HEK293 (cell line): ENCODE data around the gene ARHGEF35.
"Not testable (repeated sequence)": the region's sequence is repeated elsewhere in the genome, so short reads cannot be mapped to it uniquely, and the experiment has no call there.

Experiments used
- CTCF ChIA-PET: fragments of 350-600 bp; formaldehyde crosslinking; extraction: SDS; loops from one replicate; lab custom pipeline; 2021; ENCODE audit warnings: antibody characterized with exemption; lab: Yijun Ruan, JAX
- POLR2A ChIA-PET: fragments of 300-600 bp; formaldehyde crosslinking; extraction: SDS; loops from one replicate; lab custom pipeline; 2020; ENCODE audit warnings: antibody characterized with exemption, inconsistent platforms; lab: Yijun Ruan, JAX
- H3K27ac ChIP-seq: fragments of 200-500 bp; sonication (Bioruptor generic); 2 replicates; pipeline ENCODE4 v1.5.1; 2014; ENCODE audit warnings: low read depth, low read length, control low read depth, inconsistent platforms; ENCODE audit errors: extremely low read depth
- H3K36me3 ChIP-seq, 2 experiments: fragments of 200-500 bp in 1 of 2; sonication (Bioruptor generic) in 1 of 2; 1 replicate in 1 of 2; 2 replicates in 1 of 2; pipeline ENCODE4 v1.5.1; 2014 to 2017; ENCODE audit warnings: inconsistent platforms in 2 of 2, low read length in 2 of 2; ENCODE audit not compliant: control insufficient read depth in 2 of 2, insufficient read depth in 1 of 2
- H3K4me1 ChIP-seq: fragments of 200-500 bp; sonication (Bioruptor generic); 2 replicates; pipeline ENCODE4 v1.5.1; 2014; ENCODE audit warnings: mild to moderate bottlenecking, low read length, inconsistent platforms; ENCODE audit not compliant: control insufficient read depth, insufficient read depth
- H3K4me3 ChIP-seq: 2 replicates; pipeline ENCODE4 v1.5.1; 2011; ENCODE audit warnings: low read depth, mild to moderate bottlenecking, control low read depth, low read length, moderate library complexity
- H3K9me3 ChIP-seq: fragments of 200-500 bp; sonication (Bioruptor generic); 2 replicates; pipeline ENCODE4 v1.5.1; 2014; ENCODE audit warnings: low read depth, low read length, inconsistent platforms; ENCODE audit not compliant: control insufficient read depth, insufficient read depth
- GLI4 ChIP-seq: fragments of 450-650 bp; formaldehyde crosslinking; IDR thresholded peaks from 2 replicates; pipeline ENCODE4 v1.5.1; 2016; ENCODE audit warnings: missing biosample characterization, missing genetic modification characterization
- HOXD13 ChIP-seq: sonication (generic); formaldehyde crosslinking; IDR thresholded peaks from 2 replicates; pipeline ENCODE4 v1.8.0; 2022; ENCODE audit warnings: missing genetic modification reagents, borderline replicate concordance
- KLF1 ChIP-seq: fragments of 450-650 bp; formaldehyde crosslinking; IDR thresholded peaks from 2 replicates; pipeline ENCODE4 v1.5.1; 2016; ENCODE audit warnings: missing biosample characterization, missing genetic modification characterization
- MYNN ChIP-seq: fragments of 450-650 bp; formaldehyde crosslinking; IDR thresholded peaks from 2 replicates; pipeline ENCODE4 v1.5.1; 2016; ENCODE audit warnings: missing biosample characterization, missing genetic modification characterization, borderline replicate concordance
- PRDM1 ChIP-seq: fragments of 450-650 bp; formaldehyde crosslinking; IDR thresholded peaks from 2 replicates; pipeline ENCODE4; 2016; ENCODE audit warnings: missing biosample characterization, missing genetic modification characterization
- ZBTB49 ChIP-seq: fragments of 450-650 bp; formaldehyde crosslinking; IDR thresholded peaks from 2 replicates; pipeline ENCODE4 v1.5.1; 2016; ENCODE audit warnings: missing biosample characterization, missing genetic modification characterization, low read depth
- ZNF132 ChIP-seq: fragments of 450-650 bp; formaldehyde crosslinking; IDR thresholded peaks from 2 replicates; pipeline ENCODE4 v1.5.1; 2017; ENCODE audit warnings: missing biosample characterization, missing genetic modification characterization, borderline replicate concordance
- ZNF221 ChIP-seq: fragments of 450-650 bp; formaldehyde crosslinking; IDR thresholded peaks from 2 replicates; pipeline ENCODE4 v1.5.1; 2017; ENCODE audit warnings: missing biosample characterization, missing genetic modification characterization, borderline replicate concordance
- ZNF239 ChIP-seq: fragments of 450-650 bp; formaldehyde crosslinking; IDR thresholded peaks from 2 replicates; pipeline ENCODE4 v1.5.1; 2016; ENCODE audit warnings: missing biosample characterization, missing genetic modification characterization
- ZNF654 ChIP-seq: fragments of 450-650 bp; formaldehyde crosslinking; IDR thresholded peaks from 2 replicates; pipeline ENCODE4 v1.5.1; 2016; ENCODE audit warnings: low read depth, missing biosample characterization, missing genetic modification characterization
- ZSCAN23 ChIP-seq: fragments of 450-650 bp; formaldehyde crosslinking; IDR thresholded peaks from 2 replicates; pipeline ENCODE4 v1.5.1; 2016; ENCODE audit warnings: missing biosample characterization, missing genetic modification characterization
- ZSCAN30 ChIP-seq: fragments of 450-650 bp; IDR thresholded peaks from 2 replicates; pipeline ENCODE4 v1.5.1; 2018; ENCODE audit warnings: missing biosample characterization, mild to moderate bottlenecking, missing genetic modification characterization, moderate library complexity
- TF ChIP-seq, protein P1 (sequence below): fragments of 450-650 bp; formaldehyde crosslinking; IDR thresholded peaks from 2 replicates; pipeline ENCODE4 v1.5.1; 2017; ENCODE audit warnings: missing biosample characterization, missing genetic modification characterization
- TF ChIP-seq, protein P2 (sequence below): fragments of 450-650 bp; formaldehyde crosslinking; IDR thresholded peaks from 2 replicates; pipeline ENCODE4 v1.5.1; 2016; ENCODE audit warnings: missing biosample characterization, missing genetic modification characterization

ARHGEF35 gene

DNA sequence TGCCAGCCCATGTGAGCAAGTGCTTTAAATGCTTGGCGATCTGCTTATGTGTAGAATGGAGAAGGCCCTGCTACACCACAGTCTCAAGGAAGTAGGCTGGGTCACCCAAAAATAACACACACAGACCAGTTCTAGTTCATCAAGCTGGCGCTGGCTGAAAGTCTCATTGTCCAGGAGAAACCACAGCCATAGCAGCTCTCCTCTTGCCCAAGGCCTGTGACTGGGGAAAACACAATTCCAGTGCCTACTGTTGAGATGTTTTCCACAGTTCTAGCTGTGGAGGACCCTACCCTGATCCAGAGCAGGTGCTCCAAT, 16.5 kb downstream of the ARHGEF35 start:
- POLR2A ChIA-PET, H3K36me3 ChIP-seq, H3K4me1 ChIP-seq, H3K9me3 ChIP-seq, H3K4me3 ChIP-seq, CTCF ChIA-PET, H3K27ac ChIP-seq: not testable (repeated sequence)

- CTCF ChIA-PET, result interaction anchor here (0.6 to 1.6 kb wide), 6 partner anchors 9 to 259 kb away, joined by 3 to 10 read pairs (median 4); no protein-coding TSS in a partner anchor
- H3K4me1 ChIP-seq, POLR2A ChIA-PET, H3K36me3 ChIP-seq, H3K27ac ChIP-seq, H3K4me3 ChIP-seq, H3K9me3 ChIP-seq: not testable (repeated sequence)
- peak; percentile 66 for TF ChIP-seq ZNF654
Observed at GRCh38 chr7:144178380-144179164, 17.1 kb downstream of the ARHGEF35 start.

GRCh38 chr7:144174613-144175012, 21.0 kb downstream of the ARHGEF35 start:
- Histone ChIP-seq H3K36me3 (no peaks in the 10 kb centered on the region), H3K27ac (no peak overlapping the region), H3K4me1 (no peaks in the 10 kb centered on the region), H3K9me3 (no peaks in the 10 kb centered on the region), H3K4me3 (no peak overlapping the region)
- no peak for TF ChIP-seq ZNF221 (tag by site-specific recombination)
- no peak for TF ChIP-seq HOXD13
- no peak for TF ChIP-seq KLF1 (tag by site-specific recombination)
- no peak for TF ChIP-seq PRDM1 (tag by site-specific recombination)
- TF ChIP-seq, protein P1, sequence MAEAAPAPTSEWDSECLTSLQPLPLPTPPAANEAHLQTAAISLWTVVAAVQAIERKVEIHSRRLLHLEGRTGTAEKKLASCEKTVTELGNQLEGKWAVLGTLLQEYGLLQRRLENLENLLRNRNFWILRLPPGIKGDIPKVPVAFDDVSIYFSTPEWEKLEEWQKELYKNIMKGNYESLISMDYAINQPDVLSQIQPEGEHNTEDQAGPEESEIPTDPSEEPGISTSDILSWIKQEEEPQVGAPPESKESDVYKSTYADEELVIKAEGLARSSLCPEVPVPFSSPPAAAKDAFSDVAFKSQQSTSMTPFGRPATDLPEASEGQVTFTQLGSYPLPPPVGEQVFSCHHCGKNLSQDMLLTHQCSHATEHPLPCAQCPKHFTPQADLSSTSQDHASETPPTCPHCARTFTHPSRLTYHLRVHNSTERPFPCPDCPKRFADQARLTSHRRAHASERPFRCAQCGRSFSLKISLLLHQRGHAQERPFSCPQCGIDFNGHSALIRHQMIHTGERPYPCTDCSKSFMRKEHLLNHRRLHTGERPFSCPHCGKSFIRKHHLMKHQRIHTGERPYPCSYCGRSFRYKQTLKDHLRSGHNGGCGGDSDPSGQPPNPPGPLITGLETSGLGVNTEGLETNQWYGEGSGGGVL (tag by site-specific recombination), result no peak
- TF ChIP-seq ZSCAN23 (tag by site-specific recombination), result no peak
- CTCF ChIA-PET, result interaction anchor here (1.7 kb wide), 1 partner anchor 217 kb away, joined by 7 read pairs; no protein-coding TSS in a partner anchor
- POLR2A ChIA-PET, result no interaction called here

DNA sequence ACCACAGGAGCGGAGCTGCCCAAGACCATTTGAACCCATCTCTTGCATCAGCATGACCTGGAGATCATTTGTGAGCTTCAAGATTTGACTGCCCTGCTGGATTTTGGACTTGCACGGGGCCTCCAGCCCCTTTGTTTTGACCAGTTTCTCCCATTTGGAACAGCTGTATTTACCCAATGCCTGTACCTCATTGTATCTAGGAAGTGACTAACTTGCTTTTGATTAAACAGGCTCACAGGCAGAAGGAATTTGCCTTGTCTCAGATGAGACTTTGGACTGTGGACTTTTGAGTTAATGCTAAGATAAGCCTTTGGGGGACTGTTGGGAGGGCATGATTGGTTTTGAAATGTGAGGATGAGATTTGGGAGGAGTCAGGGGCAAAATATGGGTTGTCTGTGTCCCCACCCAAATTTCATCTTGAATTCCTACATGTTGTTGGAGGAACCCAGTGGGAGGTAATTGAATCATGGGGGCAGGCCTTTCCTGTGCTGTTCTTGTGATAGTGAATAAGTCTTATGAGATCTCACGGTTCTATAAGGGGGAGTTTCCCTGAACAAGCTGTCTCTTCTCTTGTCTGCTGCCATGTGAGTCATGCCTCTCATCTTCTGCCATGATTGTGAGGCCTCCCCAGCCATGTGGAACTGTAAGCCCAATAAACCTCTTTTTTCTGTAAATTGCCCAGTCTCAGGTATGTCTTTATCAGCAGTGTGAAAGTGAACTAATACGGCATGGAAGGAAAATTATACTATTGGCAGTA, 23.9 kb downstream of the ARHGEF35 start:
- POLR2A ChIA-PET, result not testable (repeated sequence)

DNA sequence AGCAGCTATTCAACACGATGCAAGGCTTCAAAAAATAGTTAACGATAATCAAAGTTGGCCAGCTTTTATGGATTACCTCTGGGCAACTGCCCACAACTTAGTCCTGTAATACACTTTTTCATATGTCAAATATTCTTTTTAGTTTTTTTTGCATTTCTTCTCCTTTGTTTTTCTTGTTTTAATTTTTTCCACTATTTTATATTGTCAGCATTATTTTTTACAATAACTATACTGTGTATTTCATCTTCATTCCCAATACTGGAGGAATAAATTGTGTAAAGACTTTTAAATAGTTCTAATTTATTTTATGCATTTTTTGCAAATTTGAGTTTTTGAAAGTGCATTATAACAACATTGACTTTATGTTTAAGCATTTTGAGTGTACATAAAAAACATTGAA, 30.8 kb downstream of the ARHGEF35 start:
- Histone ChIP-seq H3K4me3 (no peak overlapping the region), H3K9me3 (no peaks in the 10 kb centered on the region), H3K27ac (no peak overlapping the region), H3K36me3 (no peaks in the 10 kb centered on the region), H3K4me1 (no peaks in the 10 kb centered on the region)
- ChIA-PET POLR2A (no interaction called here), CTCF (no interaction called here)
- TF ChIP-seq ZNF239, result no peak
- no peak for TF ChIP-seq ZBTB49 (tag by site-specific recombination)
- no peak for TF ChIP-seq MYNN (tag by site-specific recombination)
- TF ChIP-seq ZSCAN30 (tag by site-specific recombination), result no peak
- no peak for TF ChIP-seq GLI4 (tag by site-specific recombination)
- TF ChIP-seq, protein P2, sequence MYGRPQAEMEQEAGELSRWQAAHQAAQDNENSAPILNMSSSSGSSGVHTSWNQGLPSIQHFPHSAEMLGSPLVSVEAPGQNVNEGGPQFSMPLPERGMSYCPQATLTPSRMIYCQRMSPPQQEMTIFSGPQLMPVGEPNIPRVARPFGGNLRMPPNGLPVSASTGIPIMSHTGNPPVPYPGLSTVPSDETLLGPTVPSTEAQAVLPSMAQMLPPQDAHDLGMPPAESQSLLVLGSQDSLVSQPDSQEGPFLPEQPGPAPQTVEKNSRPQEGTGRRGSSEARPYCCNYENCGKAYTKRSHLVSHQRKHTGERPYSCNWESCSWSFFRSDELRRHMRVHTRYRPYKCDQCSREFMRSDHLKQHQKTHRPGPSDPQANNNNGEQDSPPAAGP (tag by site-specific recombination), result no peak
- TF ChIP-seq ZNF132 (tag by site-specific recombination), result no peak

More for the DNA sequence above, 23.9 kb downstream of the ARHGEF35 start:
- CTCF ChIA-PET, H3K36me3 ChIP-seq, H3K4me3 ChIP-seq, H3K27ac ChIP-seq, H3K4me1 ChIP-seq, H3K9me3 ChIP-seq: not testable (repeated sequence)
